Panc1 (cell line): ENCODE measurements around the gene CGNL1.

Source experiments
- POLR2AphosphoS5 ChIP-seq: IDR thresholded peaks from 2 replicates; pipeline ENCODE4 v1.6.1; 2012; ENCODE audit warnings: mild to moderate bottlenecking, low read depth, low read length, moderate library complexity
- TF ChIP-seq, protein P1 (sequence below): fragments of 450-650 bp; IDR thresholded peaks from 2 replicates; pipeline ENCODE4 v1.5.1; 2017; ENCODE audit warnings: mild to moderate bottlenecking

DNA sequence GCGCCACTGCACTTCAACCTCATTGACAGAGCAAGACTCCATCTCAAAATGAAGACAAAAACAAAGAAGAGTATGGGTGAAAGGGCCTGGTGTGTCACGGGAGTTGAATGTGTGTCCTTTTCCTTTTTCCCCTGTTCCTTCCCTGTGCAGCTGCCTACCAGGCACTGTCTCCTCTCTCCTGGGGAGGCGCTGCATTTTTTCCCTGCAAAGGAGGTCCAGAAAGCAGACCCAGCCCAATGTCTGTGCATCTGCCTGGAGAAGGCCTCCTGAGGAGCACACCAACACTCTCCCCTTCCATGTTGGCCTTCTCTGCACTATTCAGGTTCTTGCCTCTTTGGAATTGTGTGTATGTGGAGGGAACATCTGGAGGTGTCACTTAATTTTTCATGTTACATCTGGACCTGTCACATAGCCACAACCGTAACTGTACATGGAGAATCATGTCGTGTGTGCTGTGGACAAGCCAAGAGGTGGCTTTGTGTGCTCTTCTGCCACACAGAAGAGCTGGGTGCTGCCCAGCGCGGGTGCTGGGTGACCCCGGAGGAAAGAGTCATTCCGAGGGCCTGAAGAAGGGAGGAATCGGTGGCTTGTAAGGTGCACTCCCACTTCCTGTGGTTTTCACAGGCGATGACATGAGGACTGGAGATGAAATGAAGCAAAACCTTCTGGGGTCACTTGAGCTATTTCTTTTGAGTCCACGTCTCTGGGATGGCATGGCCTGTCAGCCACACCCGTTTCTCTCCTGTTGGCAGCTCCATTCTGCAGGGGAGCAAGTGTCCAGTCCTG lies 46.5 kb upstream of the CGNL1 start:
- TF ChIP-seq, protein P1, sequence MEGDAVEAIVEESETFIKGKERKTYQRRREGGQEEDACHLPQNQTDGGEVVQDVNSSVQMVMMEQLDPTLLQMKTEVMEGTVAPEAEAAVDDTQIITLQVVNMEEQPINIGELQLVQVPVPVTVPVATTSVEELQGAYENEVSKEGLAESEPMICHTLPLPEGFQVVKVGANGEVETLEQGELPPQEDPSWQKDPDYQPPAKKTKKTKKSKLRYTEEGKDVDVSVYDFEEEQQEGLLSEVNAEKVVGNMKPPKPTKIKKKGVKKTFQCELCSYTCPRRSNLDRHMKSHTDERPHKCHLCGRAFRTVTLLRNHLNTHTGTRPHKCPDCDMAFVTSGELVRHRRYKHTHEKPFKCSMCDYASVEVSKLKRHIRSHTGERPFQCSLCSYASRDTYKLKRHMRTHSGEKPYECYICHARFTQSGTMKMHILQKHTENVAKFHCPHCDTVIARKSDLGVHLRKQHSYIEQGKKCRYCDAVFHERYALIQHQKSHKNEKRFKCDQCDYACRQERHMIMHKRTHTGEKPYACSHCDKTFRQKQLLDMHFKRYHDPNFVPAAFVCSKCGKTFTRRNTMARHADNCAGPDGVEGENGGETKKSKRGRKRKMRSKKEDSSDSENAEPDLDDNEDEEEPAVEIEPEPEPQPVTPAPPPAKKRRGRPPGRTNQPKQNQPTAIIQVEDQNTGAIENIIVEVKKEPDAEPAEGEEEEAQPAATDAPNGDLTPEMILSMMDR = no peak
- no peak for TF ChIP-seq POLR2AphosphoS5
